ENCODE results near the gene UBE2Z. TPM values are rescaled to one million over a fixed set of nuclear protein-coding genes. Genes with fewer than 3 reads are reported as not detected.

The UBE2Z gene
- total and polyA plus RNA-seq, 7 donors, result 45.6 to 56.5 (median 51.1) TPM

DNA sequence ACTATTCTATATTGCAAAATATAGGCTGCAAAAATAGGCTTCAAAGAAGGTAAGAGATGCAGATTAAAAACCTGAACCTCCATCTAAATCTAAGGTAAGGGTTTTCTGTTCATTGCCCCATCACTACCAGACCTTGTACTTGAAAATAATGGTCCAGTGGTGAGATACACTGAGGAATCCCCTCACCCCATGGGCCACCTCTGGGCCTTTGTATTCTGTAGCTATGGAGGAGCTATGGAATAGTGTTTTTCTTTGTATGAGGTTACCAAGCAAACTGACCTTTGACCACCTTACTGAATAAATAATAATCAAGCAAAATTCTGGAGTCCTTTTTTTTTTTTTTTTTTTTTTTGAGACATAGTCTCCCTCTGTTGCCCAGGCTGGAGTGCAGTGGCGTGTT, 4.8 kb upstream of the UBE2Z start:
- H3K27me3 ChIP-seq, result no peaks in the 10 kb centered on the region
- H3K4me3 ChIP-seq, result no peak overlapping the region
- peaks cover 0 to 2% (median 0%) of the 10 kb centered on the region in 4 donors for H3K36me3 ChIP-seq
- no peak for TF ChIP-seq POLR2A (IDR thresholded peaks at IDR 0.05)
- no peak for TF ChIP-seq EP300 (IDR thresholded peaks at IDR 0.05)
- no peak for TF ChIP-seq POLR2AphosphoS5 (IDR thresholded peaks at IDR 0.05)
- TF ChIP-seq, protein P1, sequence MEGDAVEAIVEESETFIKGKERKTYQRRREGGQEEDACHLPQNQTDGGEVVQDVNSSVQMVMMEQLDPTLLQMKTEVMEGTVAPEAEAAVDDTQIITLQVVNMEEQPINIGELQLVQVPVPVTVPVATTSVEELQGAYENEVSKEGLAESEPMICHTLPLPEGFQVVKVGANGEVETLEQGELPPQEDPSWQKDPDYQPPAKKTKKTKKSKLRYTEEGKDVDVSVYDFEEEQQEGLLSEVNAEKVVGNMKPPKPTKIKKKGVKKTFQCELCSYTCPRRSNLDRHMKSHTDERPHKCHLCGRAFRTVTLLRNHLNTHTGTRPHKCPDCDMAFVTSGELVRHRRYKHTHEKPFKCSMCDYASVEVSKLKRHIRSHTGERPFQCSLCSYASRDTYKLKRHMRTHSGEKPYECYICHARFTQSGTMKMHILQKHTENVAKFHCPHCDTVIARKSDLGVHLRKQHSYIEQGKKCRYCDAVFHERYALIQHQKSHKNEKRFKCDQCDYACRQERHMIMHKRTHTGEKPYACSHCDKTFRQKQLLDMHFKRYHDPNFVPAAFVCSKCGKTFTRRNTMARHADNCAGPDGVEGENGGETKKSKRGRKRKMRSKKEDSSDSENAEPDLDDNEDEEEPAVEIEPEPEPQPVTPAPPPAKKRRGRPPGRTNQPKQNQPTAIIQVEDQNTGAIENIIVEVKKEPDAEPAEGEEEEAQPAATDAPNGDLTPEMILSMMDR (IDR thresholded peaks at IDR 0.05), result no peak
- peaks cover 0 to 8% (median 6%) of the 10 kb centered on the region in 4 donors for H3K4me1 ChIP-seq
- intact Hi-C loops (cut with DNase I), result loop anchor here (10.0 kb wide), 1 partner anchor 291 kb away; no protein-coding TSS in a partner anchor
- no peak overlapping the region for H3K27ac ChIP-seq
- H3K9me3 ChIP-seq, result no peaks in the 10 kb centered on the region
- 70 to 95% methylated on average over 1 of the region's 1 CpG for WGBS, 2 donors
- DNase-seq, result no peak

DNA sequence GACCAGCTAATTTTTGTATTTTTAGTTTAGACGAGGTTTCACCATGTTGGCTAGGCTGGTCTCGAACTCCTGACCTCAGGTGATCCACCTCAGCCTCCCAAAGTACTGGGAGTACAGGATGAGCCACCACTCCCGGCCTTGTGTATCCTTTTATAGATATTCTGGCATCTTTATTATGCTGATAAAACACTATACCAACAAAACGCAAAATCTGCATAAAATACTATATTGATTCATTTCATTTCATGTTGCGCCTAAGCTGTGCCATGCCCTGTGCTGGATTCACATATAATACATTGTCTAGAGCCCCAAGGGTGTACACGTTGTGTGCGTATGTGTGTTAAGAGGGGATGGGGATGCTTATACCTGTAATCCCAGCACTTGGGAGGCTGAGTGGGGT, 3.8 kb upstream of the UBE2Z start:
- Histone ChIP-seq H3K36me3 (no peaks in the 10 kb centered on the region), H3K4me1 (peaks cover 0 to 13% (median 10%) of the 10 kb centered on the region in 4 donors), H3K27me3 (no peaks in the 10 kb centered on the region), H3K4me3 (no peak overlapping the region), H3K9me3 (no peaks in the 10 kb centered on the region), H3K27ac (no peak overlapping the region)
- 71 to 90% methylated on average over 7 of the region's 7 CpGs for WGBS, 2 donors
- intact Hi-C loops (cut with DNase I), result loop anchor here (10.0 kb wide), 1 partner anchor 290 kb away; no protein-coding TSS in a partner anchor
- DNase-seq, result no peak
- TF ChIP-seq, protein P1 (IDR thresholded peaks at IDR 0.05), result no peak
- TF ChIP-seq POLR2A (IDR thresholded peaks at IDR 0.05) (no peak), EP300 (IDR thresholded peaks at IDR 0.05) (no peak), POLR2AphosphoS5 (IDR thresholded peaks at IDR 0.05) (no peak)

DNA sequence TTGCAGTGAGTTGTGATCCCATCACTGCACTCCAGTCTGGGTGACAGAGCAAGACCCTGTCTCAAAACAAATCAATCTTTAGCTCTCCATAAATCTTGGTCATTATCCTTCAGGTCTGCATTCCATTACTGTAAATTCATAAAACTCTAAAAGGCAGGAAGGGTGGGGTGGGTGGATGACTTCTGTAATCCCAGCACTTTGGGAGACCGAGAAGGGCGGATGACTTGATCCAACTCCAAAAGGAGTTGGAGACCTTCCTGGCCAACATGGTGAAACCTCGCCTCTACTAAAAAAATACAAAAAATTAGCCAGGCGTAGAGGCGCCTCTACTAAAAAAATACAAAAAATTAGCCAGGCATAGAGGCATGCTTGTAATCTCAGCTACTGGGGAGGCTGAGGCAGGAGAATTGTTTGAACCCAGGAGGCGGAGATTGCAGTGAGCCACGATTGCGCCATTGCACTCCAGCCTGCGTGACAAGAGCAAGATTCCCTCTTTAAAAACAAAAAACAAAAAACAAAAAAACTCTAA, 2.2 kb upstream of the UBE2Z start:
- Histone ChIP-seq H3K4me1 (peaks cover 0 to 30% (median 26%) of the 10 kb centered on the region in 4 donors), H3K4me3 (no peak overlapping the region), H3K27ac (no peak overlapping the region), H3K36me3 (peaks cover 0 to 11% (median 0%) of the 10 kb centered on the region in 4 donors), H3K9me3 (no peaks in the 10 kb centered on the region), H3K27me3 (no peaks in the 10 kb centered on the region)
- DNase-seq, result no peak
- 83 to 87% methylated on average over 9 of the region's 9 CpGs for WGBS, 2 donors
- TF ChIP-seq, protein P1 (IDR thresholded peaks at IDR 0.05), result no peak
- TF ChIP-seq EP300 (IDR thresholded peaks at IDR 0.05), result no peak
- TF ChIP-seq POLR2A (IDR thresholded peaks at IDR 0.05), result no peak
- no peak for TF ChIP-seq POLR2AphosphoS5 (IDR thresholded peaks at IDR 0.05)
- intact Hi-C loops (cut with DNase I), result loop anchor here (10.0 kb wide), 1 partner anchor 289 kb away; no protein-coding TSS in a partner anchor

DNA sequence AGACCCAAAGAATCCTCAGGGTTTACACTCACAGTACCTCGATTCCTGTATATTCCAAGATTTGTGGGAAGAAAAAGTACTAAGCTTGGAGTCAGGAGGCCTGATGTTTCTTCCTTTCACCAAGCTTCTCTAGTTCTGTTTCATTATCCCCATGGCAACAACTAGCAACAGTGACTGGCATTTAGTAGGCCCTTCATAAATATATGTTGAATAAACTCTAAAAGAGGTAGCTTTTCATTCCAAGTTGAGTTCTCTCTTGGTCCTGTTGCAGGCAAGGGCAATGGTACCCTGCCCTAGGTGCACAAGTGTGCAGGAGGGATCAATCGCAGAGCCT, 527 bp upstream of the UBE2Z start:
- Histone ChIP-seq H3K36me3 (peaks cover 0 to 22% (median 4%) of the 10 kb centered on the region in 4 donors), H3K4me3 (peak overlapping the region; percentile 81 to 98 (median 90)), H3K27me3 (no peaks in the 10 kb centered on the region), H3K27ac (peak overlapping the region; percentile 85 to 95 (median 93)), H3K4me1 (peaks cover 0 to 46% (median 34%) of the 10 kb centered on the region in 4 donors), H3K9me3 (no peaks in the 10 kb centered on the region)
- intact Hi-C loops (cut with DNase I), result loop anchor here (2.0 to 10.0 kb wide), 2 partner anchors 37 to 287 kb away; partner anchors contain the start of gene SNF8
- TF ChIP-seq POLR2AphosphoS5 (IDR thresholded peaks at IDR 0.05) (no peak), EP300 (IDR thresholded peaks at IDR 0.05) (no peak), POLR2A (IDR thresholded peaks at IDR 0.05) (no peak)
- TF ChIP-seq, protein P1 (IDR thresholded peaks at IDR 0.05), result no peak
- 37 to 44% methylated on average over 2 of the region's 2 CpGs for WGBS, 2 donors
- DNase-seq, result no peak
